Measurements from ENCODE around the gene TMEM106B. TPM values are rescaled to one million over a fixed set of nuclear protein-coding genes. Genes with fewer than 3 reads are reported as not detected.

TMEM106B gene
- total and polyA plus RNA-seq, 10 of the 15 experiments (the other 5 are each of a cell fraction or from before 2014, with no cell fraction given), result 3.7 to 21.2 (median 12.3) TPM

- Histone ChIP-seq H3K9ac (ENCODE audit: control insufficient read depth, insufficient read depth, low read length) (no peak overlapping the region), H3K79me2 (ENCODE audit: control insufficient read depth, insufficient read depth, low read length) (peaks cover 10% of the 10 kb centered on the region), H3K4me2 (ENCODE audit: control insufficient read depth, insufficient read depth) (no peak overlapping the region), H3K4me1 (ENCODE audit: control insufficient read depth, insufficient read depth, low read length) (peaks cover 4% of the 10 kb centered on the region), H3K27ac (ENCODE audit: control insufficient read depth, insufficient read depth) (no peak overlapping the region), H3K36me3 (ENCODE audit: control insufficient read depth in 2 of 2, insufficient read depth in 2 of 2, low read length in 1 of 2) (no peaks in the 10 kb centered on the region), H3K4me3 (no peak overlapping the region), H4K20me1 (ENCODE audit: control insufficient read depth, insufficient read depth) (no peaks in the 10 kb centered on the region), H2AFZ (ENCODE audit: control insufficient read depth, low read depth, low read length) (no peak overlapping the region), H3K9me3 (replicated peaks; ENCODE audit: control insufficient read depth, insufficient read depth, low read length) (no peaks in the 10 kb centered on the region), H3K27me3 (replicated peaks in 1 of 2; ENCODE audit: control insufficient read depth in 2 of 2, insufficient read depth in 2 of 2, low read length in 1 of 2) (peaks cover 0 to 5% of the 10 kb centered on the region in 2 experiments; a peak in 1 of 4 replicates)
- intact Hi-C loops (cut with micrococcal nuclease; ENCODE audit: unreplicated experiment) (no loop called here), in situ Hi-C loops (cut with MboI) (no loop called here)
- SMC1A ChIA-PET (ENCODE audit: uncharacterized antibody, unreplicated experiment), result interaction anchor here (0.9 to 1.1 kb wide), 2 partner anchors 49 to 642 kb away, joined by 3 read pairs; no protein-coding TSS in a partner anchor
- POLR2A ChIA-PET, result no interaction called here
- no peak for FAIRE-seq
- BruUV-seq (replicated peaks), result no TSS peak
- DNase-seq (ENCODE audit: low read depth, low spot score), result no peak
- no peak for ATAC-seq
- 53% methylated on average over 1 of the region's 1 CpG for WGBS (ENCODE audit: insufficient coverage, insufficient replicate concordance, low lambda C conversion rate, missing lambda C conversion rate)
- RAD21 ChIA-PET (ENCODE audit: unreplicated experiment), result no interaction called here
- CTCF ChIA-PET, result no interaction called here
- TF ChIP-seq STAT1 (conservative IDR thresholded peaks at IDR 0.05), result no peak
- no peak for TF ChIP-seq CHD2 (IDR thresholded peaks at IDR 0.05; ENCODE audit: borderline replicate concordance, low read depth, low read length)
- TF ChIP-seq ZNF622 (IDR thresholded peaks at IDR 0.05), result no peak
- no peak for TF ChIP-seq RELB (IDR thresholded peaks at IDR 0.05; ENCODE audit: low read depth)
- TF ChIP-seq ETV6 (conservative IDR thresholded peaks at IDR 0.05 in 1 of 2, IDR thresholded peaks at IDR 0.05 in 1 of 2; ENCODE audit: borderline replicate concordance in 1 of 2, low read depth in 1 of 2), result no peak
- TF ChIP-seq USF1 (IDR thresholded peaks at IDR 0.05; ENCODE audit: borderline replicate concordance, extremely low read length, insufficient read depth, low read depth, low read length), result no peak
- no peak for TF ChIP-seq ZBTB11 (CRISPR knock-in tag; IDR thresholded peaks at IDR 0.05)
Measured at GRCh38 chr7:12209221-12209620, 1.9 kb upstream of the TMEM106B start.
